Ovary (tissue), 9 donors: ENCODE data around the gene PKN1. TPM values are rescaled to one million over a fixed set of nuclear protein-coding genes. Genes with fewer than 3 reads are reported as not detected.

Experiments
- DNase-seq, 5 donors: peaks; one replicate each; pipeline ENCODE4 v3.0.0-alpha.2; 2019 to 2020
- H3K27ac ChIP-seq, 2 donors: fragments of 200-600 bp; one replicate each; pipeline versions ENCODE4 v1.5.1 to v1.8.0; 2019 to 2022
- H3K27me3 ChIP-seq: fragments of 200-600 bp; one replicate; pipeline ENCODE4 v1.8.0; 2022
- H3K36me3 ChIP-seq: fragments of 200-600 bp; sonication (generic); one replicate; pipeline ENCODE4 v1.5.1; 2019
- H3K4me1 ChIP-seq: one replicate; pipeline ENCODE4 v1.8.1; 2013; ENCODE audit warnings: mild to moderate bottlenecking, moderate library complexity; ENCODE audit not compliant: insufficient read depth
- H3K4me3 ChIP-seq: fragments of 200-600 bp; sonication (generic); one replicate; pipeline ENCODE4 v1.5.1; 2017
- H3K9me3 ChIP-seq, 2 donors: fragments of 200-600 bp in 1 of 2; sonication (generic) in 1 of 2; one replicate each; pipeline versions ENCODE4 v1.5.1 to v1.8.1; 2013 to 2019; ENCODE audit warnings: mild to moderate bottlenecking in 1 of 2, moderate library complexity in 1 of 2
- CTCF ChIP-seq, 3 donors: fragments of 450-650 bp in 2 of 3; fragments of 200-600 bp in 1 of 3; IDR thresholded peaks; one replicate each; pipeline versions ENCODE4 v1.5.1 to v1.8.0; 2016 to 2022; ENCODE audit warnings: antibody characterized with exemption in 3 of 3, mild to moderate bottlenecking in 1 of 3
- EP300 ChIP-seq: sonication (generic); formaldehyde crosslinking; IDR thresholded peaks from one replicate; pipeline ENCODE4 v1.6.1; 2017; ENCODE audit warnings: antibody characterized with exemption
- POLR2A ChIP-seq: fragments of 450-650 bp; IDR thresholded peaks from one replicate; pipeline ENCODE4 v1.6.1; 2017; ENCODE audit warnings: antibody characterized with exemption, mild to moderate bottlenecking, moderate library complexity
- WGBS, 3 donors: extraction: QIAGEN DNeasy Blood & Tissue Kit in 1 of 3; methylation state at CpG; one replicate each; pipeline versions ENCODE4 v1.1.5 to v1.1.7; 2013 to 2017; 5-methylcytosine and 5-hydroxymethylcytosine counted together
- intact Hi-C, 4 donors: fragments of 100-400 bp; cut with DNase I; formaldehyde crosslinking; loops; one replicate each; pipeline versions ENCODE4 v1.11.0 to v1.15.1; 2022 to 2023
- polyA plus RNA-seq, 2 donors: library from polyadenylated mRNA; stranded (reverse); fragments of 200-250 nt in 1 of 2; fragments of 350-450 nt in 1 of 2; fragmentation: Illumina TruSeq in 1 of 2; extraction: RNeasy Lipid Tissue Mini Kit (QIAGEN cat#74804) in 1 of 2; gene quantifications; one replicate each; pipeline ENCODE4 v1.2.3, GENCODE V29; 2013 to 2014
- total RNA-seq, 7 donors: library from RNA; depleted of rRNA in 2 of 7; stranded (reverse); fragments of >200 nt in 2 of 7; fragmentation: NEBNext Ultra II Directional in 3 of 7; extraction: Animal tissue kit (Norgen Biotek cat#: 25700) in 3 of 7; gene quantifications; one replicate each; pipeline versions ENCODE4 v1.1.0 to v1.2.4, GENCODE V29; 2016 to 2023
- donor health status: DM: no; HTN: no; CAD: no; lungs with moderate emphysema.
- donor health status: DM: no; HTN: no; CAD: no.
- donor health status: Bipolar disorder and iron deficiency.
- donor health status: DM: yes; HTN: yes; CAD: no.
- donor health status: DM: no; HTN: no; CAD: no.
- donor health status: DM: yes; HTN: yes; CAD: no.

The PKN1 gene
- total and polyA plus RNA-seq, 9 donors, result 16.6 to 128 (median 68.6) TPM

- 75 to 83% (median 80%) methylated on average over 16 to 17 of the region's 17 CpGs for WGBS, 3 donors
- Histone ChIP-seq H3K4me3 (no peak overlapping the region), H3K36me3 (no peaks in the 10 kb centered on the region), H3K27me3 (no peaks in the 10 kb centered on the region), H3K27ac (no peak overlapping the region), H3K9me3 (no peaks in the 10 kb centered on the region), H3K4me1 (peaks cover 14% of the 10 kb centered on the region)
- intact Hi-C loops, result no loop called here
- no peak for TF ChIP-seq POLR2A
- no peak for TF ChIP-seq EP300
- TF ChIP-seq CTCF (IDR thresholded peaks at IDR 0.05), result no peak
- no peak for DNase-seq
These were observed 2.4 kb downstream of the PKN1 start for GRCh38 chr19:14435320-14436050.

- Histone ChIP-seq H3K27ac (no peak overlapping the region), H3K27me3 (no peaks in the 10 kb centered on the region), H3K36me3 (no peaks in the 10 kb centered on the region), H3K9me3 (no peaks in the 10 kb centered on the region), H3K4me3 (no peak overlapping the region), H3K4me1 (peaks cover 14% of the 10 kb centered on the region)
- 81 to 91% (median 87%) methylated on average over 7 of the region's 7 CpGs for WGBS, 3 donors
- no peak for DNase-seq
- intact Hi-C loops, result no loop called here
- no peak for TF ChIP-seq POLR2A
- TF ChIP-seq CTCF (IDR thresholded peaks at IDR 0.05), result no peak
- no peak for TF ChIP-seq EP300
These were observed 4.6 kb downstream of the PKN1 start for GRCh38 chr19:14437578-14438140.

- no peak for DNase-seq
- intact Hi-C loops, result no loop called here
- no peak overlapping the region for H3K27ac ChIP-seq
- TF ChIP-seq POLR2A (no peak), EP300 (no peak), CTCF (IDR thresholded peaks at IDR 0.05) (no peak)
- H3K4me3 ChIP-seq, result no peak overlapping the region
- no peaks in the 10 kb centered on the region for H3K36me3 ChIP-seq
- peaks cover 12% of the 10 kb centered on the region for H3K4me1 ChIP-seq
- 71 to 81% (median 75%) methylated on average over 9 of the region's 9 CpGs for WGBS, 3 donors
- H3K9me3 ChIP-seq, result no peaks in the 10 kb centered on the region
- no peaks in the 10 kb centered on the region for H3K27me3 ChIP-seq
These were observed 5.9 kb downstream of the PKN1 start for GRCh38 chr19:14439014-14439413.

GRCh38 chr19:14440049-14440448 is 6.9 kb downstream of the PKN1 start:
- H3K36me3 ChIP-seq, result no peaks in the 10 kb centered on the region
- DNase-seq, result no peak
- H3K27ac ChIP-seq, result no peak overlapping the region

More at GRCh38 chr19:14440049-14440448, 6.9 kb downstream of the PKN1 start:
- TF ChIP-seq EP300, result no peak
- no peak for TF ChIP-seq CTCF (IDR thresholded peaks at IDR 0.05)
- TF ChIP-seq POLR2A, result no peak
- Histone ChIP-seq H3K4me3 (no peak overlapping the region), H3K4me1 (peaks cover 2% of the 10 kb centered on the region), H3K27me3 (no peaks in the 10 kb centered on the region), H3K9me3 (no peaks in the 10 kb centered on the region)
- intact Hi-C loops, result no loop called here
- 59 to 77% (median 72%) methylated on average over 9 of the region's 9 CpGs for WGBS, 3 donors
